Measurements from ENCODE around the gene CD58.
"Not testable (repeated sequence)": the region's sequence is repeated elsewhere in the genome, so short reads cannot be mapped to it uniquely, and the experiment has no call there.

CD58 gene, protein sequence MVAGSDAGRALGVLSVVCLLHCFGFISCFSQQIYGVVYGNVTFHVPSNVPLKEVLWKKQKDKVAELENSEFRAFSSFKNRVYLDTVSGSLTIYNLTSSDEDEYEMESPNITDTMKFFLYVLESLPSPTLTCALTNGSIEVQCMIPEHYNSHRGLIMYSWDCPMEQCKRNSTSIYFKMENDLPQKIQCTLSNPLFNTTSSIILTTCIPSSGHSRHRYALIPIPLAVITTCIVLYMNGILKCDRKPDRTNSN

DNA sequence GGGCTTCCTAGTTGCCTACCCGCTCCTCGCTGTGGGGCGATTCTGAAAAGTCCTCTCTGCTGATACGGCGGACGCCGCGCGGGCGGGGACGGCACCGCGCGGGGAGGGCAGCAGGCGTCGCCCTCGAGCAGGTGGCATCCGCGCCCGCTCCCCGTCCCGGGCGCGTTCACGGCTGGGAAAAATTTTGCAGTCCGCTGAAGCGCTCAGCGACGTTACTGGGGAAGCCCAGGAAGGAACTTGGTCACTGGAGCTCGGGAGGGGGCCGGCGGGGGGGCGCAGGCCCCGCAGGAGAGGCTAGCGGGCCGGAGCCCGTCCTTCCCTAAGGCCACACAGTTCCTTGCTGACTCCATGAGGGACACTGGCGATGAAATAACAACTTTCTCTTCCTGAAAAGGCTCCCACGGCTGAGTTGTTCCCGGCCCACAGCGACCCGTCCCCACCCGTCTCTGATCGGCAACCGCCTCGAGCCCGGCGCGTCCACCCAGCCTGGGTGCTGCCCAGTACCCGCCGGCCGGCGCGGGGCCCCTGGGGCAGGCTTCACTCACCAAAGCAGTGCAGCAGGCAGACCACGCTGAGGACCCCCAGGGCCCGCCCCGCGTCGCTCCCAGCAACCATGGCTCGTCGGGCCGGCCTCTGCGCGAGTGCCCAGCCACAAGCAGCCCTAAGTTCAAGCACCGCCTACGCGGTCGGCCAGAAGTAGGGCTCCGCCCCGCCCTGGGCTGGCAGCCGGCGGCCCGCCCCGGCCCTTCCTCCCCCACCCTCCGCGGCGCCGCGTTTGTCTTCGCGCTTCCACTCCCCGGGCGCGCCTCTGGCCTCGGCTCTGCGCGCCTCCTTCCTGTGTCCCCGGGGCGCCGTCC is at the start of gene CD58:
TSS of gene CD58 (minus strand) at position 669 of the 857 bp plus-strand sequence. CDS start at position 615, 54 bp downstream.
- DNase-seq: peak; percentile 66

DNA sequence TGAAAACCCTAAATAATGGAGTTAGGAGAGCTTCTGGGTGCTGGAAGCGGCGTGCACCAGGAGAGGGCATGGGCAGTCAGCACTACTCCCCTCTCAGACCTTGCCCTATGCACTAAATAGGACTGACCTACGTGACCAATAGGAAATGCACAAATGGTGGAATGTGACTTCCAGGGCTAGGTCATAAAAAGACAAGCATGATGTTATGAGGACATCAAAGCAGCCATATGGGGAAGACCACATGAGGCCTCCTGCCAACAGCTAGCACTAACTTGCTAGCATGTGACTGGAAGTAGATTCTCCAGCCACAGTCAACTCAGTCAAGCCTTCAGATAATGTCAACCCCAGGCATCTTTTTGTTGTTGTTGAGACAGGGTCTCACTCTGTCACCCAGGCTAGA is 49.6 kb upstream of the CD58 start:
- not testable (repeated sequence) for DNase-seq

DNA sequence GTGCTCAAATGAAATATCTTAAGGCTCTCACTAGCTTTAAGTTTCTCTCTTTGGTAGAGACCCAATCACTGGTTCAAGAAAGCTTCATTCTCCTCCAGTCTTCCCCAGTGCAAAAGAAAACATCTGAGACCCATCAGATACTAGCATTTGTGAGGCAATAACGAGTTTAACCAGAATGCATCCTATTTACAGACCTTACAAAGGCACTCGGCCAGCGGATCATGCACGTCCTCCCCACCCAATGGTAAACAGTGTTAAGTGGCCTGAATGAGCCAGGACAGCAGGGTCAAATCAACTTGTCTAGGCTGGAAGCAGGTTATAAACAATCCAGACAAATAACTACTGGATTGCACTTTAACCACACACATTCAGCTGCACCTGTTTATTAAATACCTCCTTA is 48.3 kb upstream of the CD58 start:
- not testable (repeated sequence) for DNase-seq

DNA sequence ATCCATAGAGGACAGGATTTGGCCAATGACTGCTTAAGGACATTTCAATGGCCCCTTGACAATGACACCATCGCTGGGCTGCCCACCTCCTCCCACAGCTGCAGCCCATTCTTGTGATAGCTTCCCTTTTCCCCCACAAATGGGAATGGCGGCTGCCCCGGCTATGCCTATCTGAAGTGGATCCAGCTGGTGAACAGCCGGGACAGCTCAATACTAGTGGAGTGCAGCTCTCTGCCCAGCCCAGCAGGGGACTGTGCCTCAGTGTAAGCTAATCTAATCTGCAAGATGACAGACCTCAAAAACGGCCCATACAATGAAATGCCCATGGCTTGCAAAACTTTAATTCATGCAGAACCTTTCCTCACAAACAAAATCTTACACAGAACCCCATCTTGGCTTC is 47.0 kb upstream of the CD58 start:
- DNase-seq: not testable (repeated sequence)

DNA sequence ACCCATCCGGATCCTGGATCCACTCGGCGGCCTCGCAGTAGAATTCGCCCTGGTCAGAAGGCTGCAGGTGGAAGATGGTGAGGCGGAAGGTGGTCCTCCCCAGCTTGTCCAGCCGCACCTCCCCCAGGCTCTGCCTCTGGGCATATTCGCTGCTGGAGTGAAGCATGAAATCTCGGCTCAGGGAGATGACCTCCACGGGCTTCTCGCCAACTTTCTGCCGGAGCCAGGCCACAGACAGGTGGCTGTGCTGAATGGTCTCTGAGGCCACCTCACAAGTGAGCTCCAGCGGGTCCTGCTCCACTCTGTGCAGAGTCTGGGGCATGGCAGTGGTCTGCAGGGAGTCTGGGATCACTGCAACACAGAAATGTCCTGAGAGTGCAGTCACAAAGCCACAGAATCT is 43.0 kb upstream of the CD58 start:
- DNase-seq: not testable (repeated sequence)

DNA sequence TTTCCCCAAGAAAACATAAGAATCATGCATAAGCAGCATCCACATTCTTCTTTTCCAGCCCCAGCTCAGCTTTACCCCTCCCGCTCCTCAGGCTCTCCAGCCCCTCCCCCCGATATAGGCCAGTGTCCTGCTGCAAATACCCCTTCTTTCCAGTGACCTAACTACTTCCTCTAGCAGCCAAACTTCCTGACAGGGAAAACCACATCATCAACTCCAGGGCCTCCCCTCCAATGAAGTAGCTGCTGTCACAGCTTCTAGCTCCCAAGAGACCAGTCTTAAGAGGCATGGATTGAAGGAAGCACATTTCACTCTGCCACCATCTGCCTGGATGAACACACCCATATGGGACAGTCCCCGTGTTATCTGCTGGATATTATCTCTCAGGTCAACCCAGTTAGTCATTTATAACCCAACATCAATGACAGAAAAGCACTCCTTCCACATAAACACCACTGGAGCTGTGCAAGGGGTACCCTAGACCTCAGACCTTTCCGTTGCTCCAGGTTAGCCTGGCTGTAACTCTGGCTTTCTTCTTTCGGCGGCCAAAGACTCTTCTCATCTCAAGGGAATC is 39.1 kb upstream of the CD58 start:
- not testable (repeated sequence) for DNase-seq

DNA sequence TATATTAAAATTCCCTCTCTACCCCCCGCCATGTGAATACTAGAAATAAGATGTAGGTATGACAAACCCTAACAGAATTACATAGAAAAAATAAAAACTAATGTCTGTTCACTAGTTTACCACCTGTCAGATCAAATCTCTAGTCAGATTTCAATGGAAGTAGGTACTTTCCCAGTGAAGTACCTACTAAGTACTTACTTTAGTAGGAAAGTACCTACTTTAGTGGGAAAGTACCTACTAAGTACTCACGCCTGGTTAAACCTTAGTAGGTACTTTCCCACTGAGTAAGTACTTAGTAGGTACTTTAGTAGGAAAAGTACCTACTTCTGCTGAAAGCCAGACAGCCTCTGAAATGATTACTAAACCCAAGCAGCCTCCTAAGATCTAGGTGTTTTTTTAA is 38.0 kb upstream of the CD58 start:
- not testable (repeated sequence) for DNase-seq

DNA sequence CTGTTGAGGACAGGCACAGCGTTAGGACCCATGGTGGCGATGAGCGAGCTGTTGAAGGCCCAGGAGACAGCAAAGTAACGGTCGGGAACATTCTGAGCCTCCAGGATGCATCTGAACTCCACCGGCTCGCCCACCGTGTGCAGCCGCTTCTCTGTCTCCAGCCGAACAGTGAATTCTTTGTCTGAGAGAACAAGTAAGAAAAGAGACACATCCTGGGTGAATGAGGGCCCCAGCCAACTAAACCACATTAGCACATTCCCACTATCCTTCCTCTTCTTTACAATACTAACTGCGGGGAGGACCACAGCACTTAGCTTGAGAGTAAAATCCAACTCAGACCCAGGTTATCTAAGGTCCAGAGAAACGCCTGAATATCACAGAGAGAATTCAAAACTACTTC is 37.3 kb upstream of the CD58 start:
- DNase-seq: not testable (repeated sequence)

DNA sequence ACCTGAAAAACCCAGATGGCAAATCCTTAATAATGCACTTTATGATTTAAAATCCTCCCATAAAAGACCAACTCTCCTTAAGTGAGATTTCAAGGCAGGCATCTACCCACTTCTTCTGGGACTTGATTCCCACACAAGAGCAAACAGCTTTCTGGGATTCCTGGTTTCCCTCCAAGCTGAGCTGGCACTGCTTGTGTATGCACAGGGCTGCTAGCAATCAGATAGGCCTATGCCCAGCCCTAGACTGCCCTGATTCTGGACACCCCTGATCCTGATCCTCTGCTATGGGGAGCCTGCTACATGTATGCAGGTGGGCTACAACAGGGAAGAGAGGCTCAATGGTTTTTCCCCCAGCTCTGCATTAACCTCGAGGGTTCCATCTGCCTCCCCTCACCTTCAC is 36.6 kb upstream of the CD58 start:
- DNase-seq: not testable (repeated sequence)

DNA sequence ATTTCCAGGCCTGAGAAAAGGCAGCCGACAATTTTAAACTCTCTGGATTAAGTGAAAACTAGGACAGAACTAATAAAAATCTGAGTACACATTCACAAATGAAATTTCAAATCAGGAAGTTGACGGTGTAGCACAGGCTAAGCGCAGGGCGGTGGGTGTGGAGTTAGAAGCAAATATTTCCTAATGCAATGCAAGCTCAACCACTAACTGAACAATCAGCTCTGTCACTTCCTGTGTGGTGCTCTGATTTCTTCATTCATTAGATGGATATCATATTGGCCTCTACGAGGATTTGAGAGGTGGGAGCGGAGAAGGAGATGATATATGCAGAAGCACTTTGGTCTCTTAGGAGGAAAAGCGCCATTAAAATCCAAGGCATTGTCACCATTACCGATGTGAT is 35.2 kb upstream of the CD58 start:
- DNase-seq: not testable (repeated sequence)

DNA sequence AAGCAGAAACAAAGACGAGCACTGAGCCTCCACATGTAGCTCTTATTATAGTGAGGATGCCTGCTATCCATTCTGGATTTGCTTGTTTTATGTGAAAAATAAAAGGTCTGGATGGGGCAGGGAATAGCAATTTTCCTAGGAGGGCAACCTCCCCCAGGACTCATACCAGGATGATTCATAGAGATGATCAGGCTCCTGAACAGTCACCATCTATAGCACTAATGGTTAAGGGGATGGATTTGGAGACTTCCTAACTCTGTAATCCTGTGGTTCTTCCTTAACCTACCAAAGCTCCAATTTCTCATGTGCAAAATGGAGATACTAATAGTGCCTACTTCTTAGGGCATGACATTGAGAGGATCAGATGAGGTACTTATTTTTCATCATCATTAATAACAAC is 34.5 kb upstream of the CD58 start:
- no peak for DNase-seq

DNA sequence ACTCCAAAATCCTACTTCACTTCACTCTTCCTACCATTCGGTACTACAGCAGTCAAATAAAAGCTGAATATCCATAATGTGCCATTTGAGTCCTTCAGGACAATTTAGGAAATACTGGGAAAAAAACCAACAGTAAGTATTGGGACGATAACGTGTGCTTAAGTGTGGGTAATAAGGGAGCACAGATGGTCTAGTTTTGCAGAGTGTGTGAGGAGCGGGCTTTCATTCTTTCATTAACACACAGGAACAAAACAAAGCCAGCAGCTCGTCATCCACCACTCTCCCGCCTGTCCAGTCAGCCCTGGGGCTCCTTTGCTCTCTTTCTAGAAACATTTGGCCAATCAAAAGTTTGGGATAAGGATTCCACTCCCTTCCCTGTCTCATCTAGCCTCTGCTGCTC is 33.6 kb upstream of the CD58 start:
- not testable (repeated sequence) for DNase-seq

DNA sequence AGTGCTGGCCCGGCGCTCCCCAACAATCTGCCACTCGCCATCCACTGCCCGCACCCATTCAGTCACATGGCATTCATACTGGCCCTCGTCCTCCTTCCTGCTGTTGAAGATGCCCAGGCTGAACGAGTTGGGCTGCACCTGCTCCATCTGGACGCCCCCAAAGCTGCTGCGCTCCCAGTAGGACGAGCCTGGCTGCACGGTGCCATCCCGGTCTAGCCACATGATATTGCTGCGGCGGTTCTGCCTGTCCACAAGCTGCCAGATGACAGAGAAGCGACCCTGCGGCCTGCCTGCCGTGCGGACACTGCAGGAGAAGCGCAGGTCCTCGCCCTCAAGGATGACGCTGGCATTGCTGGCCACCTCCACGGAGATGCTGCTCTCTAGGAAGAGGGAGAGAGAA is 32.8 kb upstream of the CD58 start:
- DNase-seq: not testable (repeated sequence)

DNA sequence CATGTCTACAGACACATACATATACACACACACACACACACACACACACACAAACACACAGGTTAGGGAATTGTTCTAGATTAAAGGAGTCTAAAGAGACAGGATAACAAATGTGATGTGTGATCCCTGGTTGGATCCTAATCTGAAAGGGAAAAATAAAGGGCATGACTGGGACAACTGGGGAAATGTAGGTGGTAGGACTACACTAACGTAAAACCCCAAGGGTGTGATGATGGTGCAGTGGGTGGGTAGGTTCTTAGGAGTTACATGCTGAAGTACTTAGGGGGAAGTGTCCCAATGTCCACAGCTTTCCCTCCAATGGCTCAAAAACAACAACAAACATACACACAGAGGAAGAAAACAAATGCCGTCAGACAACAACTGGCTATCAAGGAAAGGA is 28.5 kb upstream of the CD58 start:
- not testable (repeated sequence) for DNase-seq

DNA sequence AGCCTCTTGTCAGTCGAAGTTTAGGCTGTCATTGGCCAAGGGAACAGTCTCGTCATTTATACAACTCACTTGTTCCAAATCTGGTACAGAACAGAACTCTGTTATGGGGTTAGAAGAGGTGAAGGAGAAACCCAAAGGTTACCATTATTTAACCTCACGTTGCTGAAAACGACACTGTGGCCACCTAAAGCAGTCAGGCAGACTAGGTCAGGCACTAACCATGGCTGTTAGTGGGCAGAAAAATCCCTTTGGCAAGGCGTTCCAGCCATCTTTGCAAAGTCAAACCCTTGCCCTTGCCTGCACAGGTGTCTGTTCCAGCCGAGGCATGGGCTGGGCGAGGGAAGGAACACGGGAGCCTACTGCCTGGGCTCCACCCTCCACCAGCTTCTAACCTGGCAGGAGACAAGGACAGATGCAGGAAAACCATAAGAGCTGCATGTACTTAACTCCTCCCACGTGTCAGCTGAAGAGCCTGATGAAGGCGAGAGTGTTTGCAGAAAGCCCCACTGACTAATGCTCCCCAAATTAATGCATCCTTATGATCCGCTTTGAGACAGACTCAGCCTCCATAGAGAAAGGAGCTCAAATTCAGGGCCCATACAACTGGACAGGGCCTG is 27.7 kb upstream of the CD58 start:
- DNase-seq: not testable (repeated sequence)

DNA sequence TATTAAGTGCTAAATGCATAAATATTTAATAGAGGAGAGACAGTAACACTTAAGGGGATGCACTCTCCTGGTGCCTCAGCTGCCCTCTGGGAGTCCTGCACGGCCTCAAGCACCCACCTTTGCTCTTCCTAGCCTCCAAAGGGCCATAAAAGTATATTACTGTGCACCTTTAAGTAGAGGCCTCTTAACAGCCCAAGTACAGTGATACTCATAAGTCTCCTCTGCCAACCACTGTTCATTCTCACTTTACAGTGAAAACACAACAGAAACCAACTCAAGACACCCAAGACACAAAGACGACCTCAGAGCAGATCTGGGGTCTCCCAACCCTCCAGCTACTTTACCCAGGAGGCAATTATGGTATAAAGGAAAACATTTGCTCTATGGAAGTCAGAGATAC is 26.6 kb upstream of the CD58 start:
- not testable (repeated sequence) for DNase-seq

DNA sequence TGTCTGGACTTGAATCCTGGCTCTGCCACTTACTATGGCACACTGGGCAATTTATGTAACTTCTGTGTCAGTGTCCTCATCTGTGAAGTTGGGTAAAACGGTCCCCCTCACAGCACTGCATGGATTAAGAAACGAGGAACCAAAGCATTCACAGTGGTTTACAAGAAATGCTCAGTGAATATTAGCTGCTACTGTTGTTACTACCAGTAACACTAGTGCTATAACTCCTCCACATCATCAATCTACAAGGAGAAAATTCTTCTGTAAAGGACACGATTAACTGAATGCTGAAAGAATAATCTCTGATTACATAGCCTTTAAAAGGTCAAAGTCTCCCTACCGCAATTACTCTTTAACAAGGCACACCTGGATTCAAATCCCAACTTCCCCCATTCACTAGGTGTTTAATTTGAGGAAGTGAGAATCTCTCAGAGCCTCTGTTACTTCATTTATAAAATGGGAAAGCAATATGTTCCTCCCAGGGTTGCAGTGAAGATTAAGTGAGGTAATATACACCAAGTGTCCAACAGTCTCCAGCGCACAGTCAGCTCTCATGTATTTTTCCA is 26.0 kb upstream of the CD58 start:
- DNase-seq: not testable (repeated sequence)

DNA sequence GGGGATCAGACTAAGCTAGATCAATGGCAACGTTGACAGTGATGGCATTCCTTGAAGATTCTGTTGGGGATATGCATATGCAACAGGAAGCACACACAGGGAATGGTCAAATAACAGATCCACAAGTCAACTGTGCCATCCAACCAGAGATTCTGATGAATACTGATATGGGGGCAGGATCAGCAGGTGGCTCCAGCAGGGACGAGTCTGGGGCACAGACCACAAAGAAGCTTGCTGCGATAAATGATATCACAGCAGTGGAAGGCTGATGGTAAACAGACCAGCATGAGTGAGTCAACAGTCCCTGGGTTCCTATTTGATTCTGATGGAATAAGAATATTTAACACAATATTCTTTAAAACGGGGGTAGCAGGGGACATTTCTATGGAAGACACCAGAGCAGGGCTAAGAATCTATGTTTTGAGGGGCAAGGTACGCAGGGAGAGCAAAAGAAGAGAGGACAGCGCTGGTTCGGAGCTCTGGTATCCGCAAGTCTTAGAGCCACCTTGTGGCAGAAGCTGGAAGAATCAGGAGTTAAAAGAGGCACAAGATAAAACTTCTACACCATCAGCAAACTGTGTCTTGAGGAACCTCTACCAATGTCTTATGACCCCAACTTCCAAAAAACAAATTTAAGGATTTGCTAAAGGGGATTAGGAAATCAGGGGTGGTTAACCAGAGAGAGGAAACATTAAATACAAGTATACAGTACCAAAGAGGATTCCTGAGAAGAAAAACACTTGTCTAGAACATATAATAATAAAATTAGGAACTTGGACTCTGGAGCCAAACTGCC is 25.3 kb upstream of the CD58 start:
- DNase-seq: not testable (repeated sequence)

DNA sequence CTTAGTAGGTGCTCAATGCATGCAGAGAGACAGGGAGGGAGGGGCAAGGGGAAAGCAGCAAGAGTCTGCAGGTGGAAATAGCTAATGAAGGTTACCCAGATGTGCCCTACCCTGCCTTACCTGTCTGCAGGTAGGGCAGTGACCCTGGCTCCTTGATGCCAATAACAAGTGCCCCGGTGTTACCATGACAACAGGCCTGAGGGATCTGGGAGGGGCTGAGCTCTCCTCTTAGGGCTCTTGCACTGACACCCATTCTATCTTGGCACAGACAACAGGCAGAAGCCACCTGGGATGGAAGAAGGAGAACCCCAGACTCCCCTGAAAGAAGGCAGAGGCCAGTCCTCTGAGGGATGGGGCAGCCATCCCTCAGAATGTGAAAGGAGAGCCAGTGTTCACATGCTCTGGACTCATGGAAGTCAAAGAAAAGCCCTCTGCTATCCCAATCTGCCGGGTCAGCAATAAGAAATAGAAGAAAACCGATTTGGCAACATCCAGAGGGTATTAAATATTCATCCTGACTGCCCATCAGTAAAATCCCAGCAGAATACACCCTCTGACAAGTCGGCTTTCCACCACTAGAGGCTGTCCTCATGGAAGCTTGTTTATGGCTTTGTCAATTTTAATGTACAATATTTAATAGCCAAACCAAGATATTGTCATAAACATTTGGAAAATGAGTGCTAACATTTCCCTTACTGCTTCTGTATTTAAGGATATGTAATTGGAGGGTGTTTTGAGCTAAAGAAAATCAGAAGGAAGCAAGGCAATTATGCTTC is 24.4 kb upstream of the CD58 start:
- DNase-seq: not testable (repeated sequence)

DNA sequence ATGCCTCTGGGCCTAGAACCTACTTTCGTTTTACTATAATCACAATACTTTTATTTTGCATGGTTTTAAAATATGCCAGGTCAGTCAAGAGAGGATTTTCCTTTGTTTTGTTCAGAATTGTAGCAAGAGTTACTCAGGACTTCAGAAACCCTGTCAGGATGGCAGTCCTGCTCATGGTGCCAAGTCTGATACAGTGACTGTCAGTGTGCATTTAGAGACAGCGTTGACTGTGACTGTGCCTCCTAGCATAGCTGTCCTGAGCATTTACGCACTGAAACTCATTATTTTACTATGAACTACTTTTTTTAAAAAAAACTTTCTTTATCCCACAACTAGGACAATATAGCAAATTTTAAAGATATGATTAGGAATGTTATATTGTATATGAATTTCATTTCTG is 23.2 kb upstream of the CD58 start:
- not testable (repeated sequence) for DNase-seq

DNA sequence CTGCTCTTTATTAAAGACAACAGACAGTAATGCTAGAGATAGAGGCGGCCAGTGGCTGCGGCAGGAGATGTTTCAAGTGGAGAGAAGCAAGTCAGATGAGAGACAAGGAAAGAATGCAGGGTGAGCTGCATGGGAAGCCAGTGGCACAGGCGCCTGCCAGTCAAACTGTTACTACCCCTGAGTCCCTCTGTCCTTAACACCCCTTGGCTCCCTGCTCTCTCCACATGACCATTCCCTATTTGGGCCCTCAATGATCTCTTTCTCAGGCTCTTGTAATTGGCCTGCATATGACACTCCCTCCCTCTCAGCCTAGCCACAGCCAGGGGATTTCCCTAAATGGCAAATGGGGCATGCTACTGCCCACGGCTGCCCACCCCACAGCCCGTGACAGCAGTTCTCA is 22.6 kb upstream of the CD58 start:
- DNase-seq: not testable (repeated sequence)

Measured in NCI-H2107 (cell line).